HepG2 (cell line): ENCODE data around the gene MLXIPL.

ENCODE experiments used
- PREB ChIP-seq: sonication (generic); formaldehyde crosslinking; IDR thresholded peaks from 2 replicates; pipeline ENCODE4 v1.4.0; 2020; ENCODE audit warnings: missing genetic modification reagents
- ZNF292 ChIP-seq: sonication (generic); formaldehyde crosslinking; IDR thresholded peaks from 2 replicates; pipeline ENCODE4 v1.8.1; 2022; ENCODE audit warnings: mild to moderate bottlenecking, low read depth, missing genetic modification reagents, borderline replicate concordance
- TF ChIP-seq, protein P1 (sequence below): sonication (generic); IDR thresholded peaks from 2 replicates; pipeline ENCODE4 v1.6.1; 2016; ENCODE audit warnings: low read depth, borderline replicate concordance

- TF ChIP-seq, protein P1, sequence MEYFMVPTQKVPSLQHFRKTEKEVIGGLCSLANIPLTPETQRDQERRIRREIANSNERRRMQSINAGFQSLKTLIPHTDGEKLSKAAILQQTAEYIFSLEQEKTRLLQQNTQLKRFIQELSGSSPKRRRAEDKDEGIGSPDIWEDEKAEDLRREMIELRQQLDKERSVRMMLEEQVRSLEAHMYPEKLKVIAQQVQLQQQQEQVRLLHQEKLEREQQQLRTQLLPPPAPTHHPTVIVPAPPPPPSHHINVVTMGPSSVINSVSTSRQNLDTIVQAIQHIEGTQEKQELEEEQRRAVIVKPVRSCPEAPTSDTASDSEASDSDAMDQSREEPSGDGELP = no peak
- TF ChIP-seq PREB (CRISPR knock-in tag) = no peak
- no peak for TF ChIP-seq ZNF292 (CRISPR knock-in tag)
These were observed 26.1 kb downstream of the MLXIPL start for GRCh38 chr7:73597978-73598782.
